Measurements from ENCODE around the gene ANKRD62.
"Not testable (repeated sequence)": the region's sequence is repeated elsewhere in the genome, so short reads cannot be mapped to it uniquely, and the experiment has no call there.

Gene ANKRD62

GRCh38 chr18:12121175-12122042 is 27.8 kb downstream of the ANKRD62 start:
- H3K9ac ChIP-seq: no peak overlapping the region
- no peak overlapping the region for H3K27ac ChIP-seq
- H3K9me3 ChIP-seq: no peaks in the 10 kb centered on the region
- no peaks in the 10 kb centered on the region for H3K4me1 ChIP-seq
- no peaks in the 10 kb centered on the region for H4K20me1 ChIP-seq
- H3K4me3 ChIP-seq: no peak overlapping the region
- no peak overlapping the region for H3K4me2 ChIP-seq
- no peaks in the 10 kb centered on the region for H3K27me3 ChIP-seq
- no peaks in the 10 kb centered on the region for H3K36me3 ChIP-seq
- no peak for TF ChIP-seq Cebpa-rat (IDR thresholded peaks at IDR 0.05)

- not testable (repeated sequence) for H3K9me3 ChIP-seq, H3K4me3 ChIP-seq, H3K4me1 ChIP-seq, H3K4me2 ChIP-seq, H3K9ac ChIP-seq, H3K36me3 ChIP-seq, H3K27me3 ChIP-seq, H3K27ac ChIP-seq, H4K20me1 ChIP-seq
Observed at GRCh38 chr18:12122043-12122389, 28.4 kb downstream of the ANKRD62 start.

- H3K27ac ChIP-seq, H3K9ac ChIP-seq, H3K36me3 ChIP-seq, H3K9me3 ChIP-seq, H4K20me1 ChIP-seq, H3K27me3 ChIP-seq, H3K4me2 ChIP-seq, H3K4me1 ChIP-seq, H3K4me3 ChIP-seq: not testable (repeated sequence)
Observed at GRCh38 chr18:12127647-12128046, 34.0 kb downstream of the ANKRD62 start.

- H3K9me3 ChIP-seq: peaks cover 11% of the 10 kb centered on the region
- H3K27me3 ChIP-seq, H4K20me1 ChIP-seq, H3K4me2 ChIP-seq, H3K9ac ChIP-seq, H3K4me3 ChIP-seq, H3K36me3 ChIP-seq, H3K27ac ChIP-seq, H3K4me1 ChIP-seq: not testable (repeated sequence)
Observed at GRCh38 chr18:12138831-12139230, 45.2 kb downstream of the ANKRD62 start.

- H3K9me3 ChIP-seq: peaks cover 12% of the 10 kb centered on the region
- H3K4me3 ChIP-seq, H3K4me1 ChIP-seq, H3K27ac ChIP-seq, H4K20me1 ChIP-seq, H3K4me2 ChIP-seq, H3K36me3 ChIP-seq, H3K9ac ChIP-seq, H3K27me3 ChIP-seq: not testable (repeated sequence)
Observed at GRCh38 chr18:12140866-12141265, 47.2 kb downstream of the ANKRD62 start.

GRCh38 chr18:12141778-12142177 is 48.1 kb downstream of the ANKRD62 start:
- not testable (repeated sequence) for H3K9ac ChIP-seq, H3K27ac ChIP-seq, H3K4me1 ChIP-seq, H3K4me2 ChIP-seq, H3K27me3 ChIP-seq, H3K4me3 ChIP-seq, H4K20me1 ChIP-seq, H3K36me3 ChIP-seq
- peaks cover 15% of the 10 kb centered on the region for H3K9me3 ChIP-seq

GRCh38 chr18:12149431-12149830 is 55.8 kb downstream of the ANKRD62 start:
- H3K4me3 ChIP-seq, H4K20me1 ChIP-seq, H3K9ac ChIP-seq, H3K4me1 ChIP-seq, H3K27me3 ChIP-seq, H3K4me2 ChIP-seq, H3K9me3 ChIP-seq, H3K36me3 ChIP-seq, H3K27ac ChIP-seq: not testable (repeated sequence)

- no peaks in the 10 kb centered on the region for H3K4me1 ChIP-seq
- H3K4me2 ChIP-seq: no peak overlapping the region
- no peak for TF ChIP-seq Cebpa-rat (IDR thresholded peaks at IDR 0.05)
- no peaks in the 10 kb centered on the region for H3K9me3 ChIP-seq
- no peak overlapping the region for H3K9ac ChIP-seq
- H3K27ac ChIP-seq: no peak overlapping the region
- no peaks in the 10 kb centered on the region for H3K36me3 ChIP-seq
- no peak overlapping the region for H3K4me3 ChIP-seq
- no peaks in the 10 kb centered on the region for H3K27me3 ChIP-seq
- no peaks in the 10 kb centered on the region for H4K20me1 ChIP-seq
Observed at GRCh38 chr18:12154361-12154760, 60.7 kb downstream of the ANKRD62 start.

- H4K20me1 ChIP-seq: no peaks in the 10 kb centered on the region
- no peaks in the 10 kb centered on the region for H3K9me3 ChIP-seq
- H3K9ac ChIP-seq: no peak overlapping the region
- TF ChIP-seq Cebpa-rat (IDR thresholded peaks at IDR 0.05): no peak
- no peaks in the 10 kb centered on the region for H3K36me3 ChIP-seq
- no peaks in the 10 kb centered on the region for H3K27me3 ChIP-seq
- H3K27ac ChIP-seq: no peak overlapping the region
- H3K4me3 ChIP-seq: no peak overlapping the region
- no peak overlapping the region for H3K4me2 ChIP-seq
- no peaks in the 10 kb centered on the region for H3K4me1 ChIP-seq
Observed at GRCh38 chr18:12155996-12156395, 62.4 kb downstream of the ANKRD62 start.

GRCh38 chr18:12159446-12159845 is 65.8 kb downstream of the ANKRD62 start:
- H3K9me3 ChIP-seq: no peaks in the 10 kb centered on the region
- no peaks in the 10 kb centered on the region for H3K27me3 ChIP-seq
- TF ChIP-seq Cebpa-rat (IDR thresholded peaks at IDR 0.05): no peak
- no peaks in the 10 kb centered on the region for H4K20me1 ChIP-seq
- no peak overlapping the region for H3K4me3 ChIP-seq
- H3K27ac ChIP-seq: no peak overlapping the region
- H3K9ac ChIP-seq: no peak overlapping the region
- no peaks in the 10 kb centered on the region for H3K4me1 ChIP-seq
- H3K36me3 ChIP-seq: no peaks in the 10 kb centered on the region
- H3K4me2 ChIP-seq: no peak overlapping the region

GRCh38 chr18:12162786-12163185 is 69.1 kb downstream of the ANKRD62 start:
- Histone ChIP-seq H3K9ac (no peak overlapping the region), H3K27ac (no peak overlapping the region), H3K27me3 (no peaks in the 10 kb centered on the region), H3K4me2 (no peak overlapping the region), H3K4me3 (no peak overlapping the region), H3K9me3 (0 out of 2 replicates have a peak, but pooled peaks cover 3% of the 10 kb centered on the region), H4K20me1 (no peaks in the 10 kb centered on the region), H3K4me1 (no peaks in the 10 kb centered on the region), H3K36me3 (no peaks in the 10 kb centered on the region)
- no peak for TF ChIP-seq Cebpa-rat (IDR thresholded peaks at IDR 0.05)
